T1000 (cell line): ENCODE measurements around the gene SCFD2.
"Not testable (repeated sequence)": the region's sequence is repeated elsewhere in the genome, so short reads cannot be mapped to it uniquely, and the experiment has no call there.

Source experiments
- DNase-seq: peaks from one replicate; lab custom pipeline; 2025; ENCODE audit warnings: mixed read lengths; lab: John Stamatoyannopoulos, UW

Gene SCFD2

DNA sequence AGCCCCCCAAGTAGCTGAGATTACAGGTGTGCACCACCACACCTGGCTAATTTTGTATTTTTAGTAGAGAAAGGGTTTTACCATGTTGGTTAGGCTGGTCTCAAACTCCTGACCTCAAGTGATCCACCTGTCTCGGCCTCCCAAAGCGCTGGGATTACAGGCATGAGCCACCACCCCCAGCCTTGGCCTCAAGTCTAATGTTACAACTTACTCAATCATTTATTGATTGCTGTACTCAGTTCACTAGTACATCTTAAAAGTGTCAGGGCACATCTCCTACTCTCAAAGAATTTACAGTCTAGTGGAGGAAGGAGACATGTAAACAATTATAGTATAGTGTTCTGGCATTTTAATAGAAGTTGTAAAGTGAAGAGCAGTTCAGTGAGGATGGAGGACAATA, 19.5 kb downstream of the SCFD2 start:
- DNase-seq = not testable (repeated sequence)

- DNase-seq = not testable (repeated sequence)
Measured at GRCh38 chr4:53340145-53340544, 25.7 kb downstream of the SCFD2 start.

GRCh38 chr4:53334916-53335315, 30.9 kb downstream of the SCFD2 start:
- DNase-seq = not testable (repeated sequence)

GRCh38 chr4:53326535-53326934, 39.3 kb downstream of the SCFD2 start:
- no peak for DNase-seq

GRCh38 chr4:53322696-53323095, 43.2 kb downstream of the SCFD2 start:
- no peak for DNase-seq

DNA sequence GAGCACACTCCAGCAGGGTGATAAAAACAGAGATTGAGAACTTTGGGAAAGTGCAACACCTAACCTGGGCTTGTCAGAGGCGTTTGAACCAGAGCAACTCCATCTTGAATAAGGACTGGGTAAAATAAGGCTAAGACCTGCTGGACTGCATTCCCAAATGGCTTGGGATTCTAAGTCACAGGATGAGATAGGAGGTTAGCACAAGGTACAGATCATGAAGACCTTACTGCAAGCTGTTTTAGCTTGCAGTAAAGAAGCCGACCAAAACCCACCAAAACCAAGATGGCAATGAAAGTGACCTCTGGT, 43.9 kb downstream of the SCFD2 start:
- no peak for DNase-seq

GRCh38 chr4:53321151-53321983, 44.5 kb downstream of the SCFD2 start:
- no peak for DNase-seq

- no peak for DNase-seq
Measured at GRCh38 chr4:53315300-53315699, 50.6 kb downstream of the SCFD2 start.

DNA sequence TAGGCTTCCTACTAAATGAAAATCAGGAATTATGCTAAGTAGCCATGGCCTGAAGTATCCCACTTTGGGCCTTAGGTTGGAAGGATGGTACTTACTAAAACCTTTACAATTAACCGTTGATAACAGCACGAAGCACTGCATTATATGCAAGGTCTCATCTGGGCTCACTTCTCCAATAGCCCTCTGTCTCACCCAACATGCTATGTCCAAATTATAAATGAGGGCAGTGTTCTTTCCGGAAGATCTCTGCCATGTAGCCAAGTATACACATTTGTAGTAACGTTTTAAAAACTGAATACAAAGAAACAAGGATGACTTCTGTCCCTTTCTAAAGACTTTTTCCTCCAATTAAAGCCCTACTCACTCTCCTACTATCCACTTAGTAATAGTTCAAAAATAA, 51.6 kb downstream of the SCFD2 start:
- DNase-seq = no peak

- DNase-seq = no peak
Measured at GRCh38 chr4:53313510-53313909, 52.4 kb downstream of the SCFD2 start.

DNA sequence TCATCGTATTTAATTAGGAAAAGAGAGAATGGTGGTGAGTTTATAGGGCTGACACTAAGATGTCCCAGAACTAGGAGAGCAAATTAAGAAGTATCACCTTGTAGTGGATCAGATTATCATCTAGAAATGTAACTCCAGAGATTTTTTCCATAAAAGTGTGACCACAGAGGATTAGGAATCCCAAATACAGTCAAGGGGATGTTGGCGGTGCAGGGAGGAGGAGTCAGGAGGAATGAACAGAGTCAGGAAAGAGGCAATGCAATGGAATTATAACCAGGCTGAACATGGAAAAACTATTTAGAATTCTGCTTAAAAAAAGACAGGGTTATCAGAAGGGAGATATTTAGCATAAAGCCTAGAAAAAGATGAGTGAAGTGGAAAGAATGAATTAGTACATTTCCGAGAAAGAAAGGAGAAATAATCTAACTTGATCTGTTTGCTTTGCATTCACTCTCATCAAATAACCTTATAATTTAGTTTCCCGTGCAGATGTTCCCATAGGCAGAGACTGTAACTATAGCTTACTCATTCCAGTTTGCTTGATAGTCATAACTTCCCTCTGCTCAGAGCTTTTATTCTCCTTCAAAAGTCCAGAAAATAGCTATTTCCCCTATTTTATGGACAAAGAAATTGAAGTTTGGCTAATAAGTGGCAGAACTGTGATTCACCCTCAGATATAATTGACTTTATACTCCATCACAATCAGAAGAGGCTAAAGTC, 56.4 kb downstream of the SCFD2 start:
- no peak for DNase-seq

GRCh38 chr4:53307819-53308780, 57.8 kb downstream of the SCFD2 start:
- DNase-seq = no peak

DNA sequence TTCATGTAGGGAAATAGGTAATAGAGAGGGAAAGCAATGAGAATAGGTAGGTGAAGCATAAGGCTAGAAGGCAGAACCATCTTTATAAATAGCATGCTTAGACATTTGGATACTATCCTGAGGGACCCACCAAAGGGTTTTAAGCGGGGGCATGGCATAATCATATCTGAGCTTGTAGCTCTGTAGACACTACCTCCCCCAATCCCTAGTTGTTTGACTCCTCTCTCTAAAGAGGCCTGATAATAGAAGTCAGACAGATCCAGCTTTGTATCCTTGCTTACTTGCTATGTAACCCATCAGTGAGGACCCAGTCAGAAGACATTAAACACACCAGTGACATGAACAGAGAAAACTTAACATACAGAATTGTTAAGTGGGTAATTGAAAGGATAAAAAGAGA, 58.7 kb downstream of the SCFD2 start:
- DNase-seq = no peak

- DNase-seq = no peak
Measured at GRCh38 chr4:53306729-53307128, 59.1 kb downstream of the SCFD2 start.

DNA sequence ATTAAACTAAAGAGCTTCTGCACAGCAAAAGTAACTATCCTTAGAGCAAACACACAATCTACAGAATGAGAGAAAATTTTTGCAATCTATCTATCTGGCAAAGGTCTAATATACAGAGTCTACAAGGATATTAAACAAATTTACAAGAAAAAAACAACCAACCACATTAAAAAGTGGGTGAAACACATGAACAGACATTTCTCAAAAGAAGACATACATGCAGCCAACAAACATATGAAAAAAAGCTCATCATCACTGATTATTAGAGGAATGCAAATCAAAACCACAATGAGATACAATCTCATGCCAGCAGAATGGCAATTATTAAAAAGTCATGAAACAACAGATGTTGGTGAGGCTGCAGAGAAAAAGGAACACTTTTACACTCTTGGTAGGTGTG, 73.7 kb downstream of the SCFD2 start:
- not testable (repeated sequence) for DNase-seq

GRCh38 chr4:53281438-53281837, 84.4 kb downstream of the SCFD2 start:
- no peak for DNase-seq

DNA sequence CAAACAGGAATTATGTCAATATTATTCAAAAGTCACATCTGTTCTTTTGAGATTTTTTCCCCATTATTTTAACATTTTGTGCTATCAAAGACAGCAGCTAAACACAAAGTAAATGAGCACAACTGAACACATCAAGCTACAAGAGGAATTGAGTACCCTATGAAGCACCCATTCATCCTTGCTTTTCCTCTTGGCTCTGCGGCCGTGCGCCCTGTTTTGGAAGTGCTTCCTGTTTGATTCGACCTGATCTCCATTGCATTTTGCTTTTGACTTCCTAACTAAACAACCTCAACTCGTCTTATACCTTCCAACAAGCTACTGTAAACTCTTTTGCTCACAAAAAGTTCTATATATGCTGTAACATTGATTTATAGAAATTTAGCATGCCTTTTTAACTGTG, 85.0 kb downstream of the SCFD2 start:
- DNase-seq = no peak

- DNase-seq = no peak
Measured at GRCh38 chr4:53274609-53275268, 91.1 kb downstream of the SCFD2 start.

DNA sequence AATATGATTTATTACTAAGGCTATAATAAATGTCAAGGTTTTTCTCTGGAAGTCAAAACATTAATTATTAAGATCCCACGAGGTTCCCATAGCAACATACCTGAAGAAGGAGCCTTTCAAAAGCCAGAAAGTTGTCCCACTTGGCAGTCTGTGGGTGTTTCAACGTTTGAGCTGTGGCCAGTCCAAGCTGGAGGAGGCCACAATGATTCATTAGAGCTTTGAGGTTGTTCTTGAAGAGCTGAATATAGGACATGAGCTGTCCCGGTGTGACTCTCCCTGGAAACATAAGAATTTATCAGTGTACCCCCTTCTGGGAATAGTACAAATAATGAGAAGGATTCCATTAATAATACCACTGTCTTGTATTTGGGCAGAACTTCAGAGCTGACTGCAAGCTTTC, 92.1 kb downstream of the SCFD2 start:
- no peak for DNase-seq

DNA sequence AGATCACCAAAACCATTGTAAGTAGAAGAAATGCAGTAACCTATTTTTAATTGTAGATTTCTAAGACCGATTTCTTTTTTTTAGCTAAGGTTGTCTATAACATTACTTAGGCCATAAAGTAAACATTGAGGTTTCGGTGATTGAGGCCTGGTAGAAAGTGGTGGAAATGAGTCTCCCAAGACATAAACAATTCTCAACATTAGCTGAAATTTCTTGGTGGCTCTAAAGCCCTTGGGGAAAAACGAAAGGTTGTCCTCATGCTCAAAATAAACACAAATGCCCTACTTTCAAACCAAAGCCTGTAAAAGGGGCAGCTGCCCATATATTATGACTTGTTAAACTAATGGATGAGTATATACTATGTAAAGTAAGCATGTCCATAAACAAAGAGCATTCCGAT, 98.8 kb downstream of the SCFD2 start:
- no peak for DNase-seq

DNA sequence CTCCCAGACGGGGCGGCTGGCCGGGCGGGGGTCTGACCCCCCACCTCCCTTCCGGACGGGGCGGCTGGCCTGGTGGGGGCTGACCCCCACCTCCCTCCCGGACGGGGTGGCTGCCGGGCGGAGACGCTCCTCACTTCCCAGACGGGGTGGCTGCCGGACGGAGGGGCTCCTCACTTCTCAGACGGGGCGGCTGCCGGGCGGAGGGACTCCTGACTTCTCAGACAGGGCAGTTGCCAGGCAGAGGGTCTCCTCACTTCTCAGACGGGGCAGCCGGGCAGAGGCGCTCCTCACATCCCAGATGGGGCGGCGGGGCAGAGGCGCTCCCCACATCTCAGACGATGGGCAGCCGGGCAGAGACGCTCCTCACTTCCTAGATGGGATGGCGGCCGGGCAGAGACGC, 109.9 kb downstream of the SCFD2 start:
- DNase-seq = not testable (repeated sequence)

DNA sequence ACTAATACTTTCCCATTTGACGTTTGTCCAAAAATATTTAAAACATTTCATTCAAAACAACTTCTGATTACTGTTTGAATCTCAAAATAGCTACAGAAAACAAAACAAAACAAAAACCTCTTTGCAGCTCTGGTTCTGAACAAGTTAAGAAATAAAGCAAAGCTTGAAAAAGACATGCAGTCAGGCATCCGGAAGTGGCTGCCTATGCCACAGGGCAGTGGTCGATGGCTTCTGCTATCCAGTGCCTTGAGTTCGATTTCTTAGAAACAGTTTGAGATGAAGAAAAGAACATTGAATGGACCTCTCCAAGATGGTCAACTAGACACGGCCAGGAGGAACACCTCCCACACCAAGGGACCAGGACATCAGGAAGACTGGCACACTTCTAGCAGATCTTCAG, 125.3 kb downstream of the SCFD2 start:
- no peak for DNase-seq
